GM12892 (cell line): ENCODE measurements around the gene MRGPRD.

Experiments
- DNase-seq: peaks from one replicate; pipeline ENCODE4 v3.0.0; 2011; ENCODE audit not compliant: insufficient read length
- FAIRE-seq: peaks from 2 replicates; lab custom pipeline; 2011; peaks lifted over from hg19 to GRCh38; lab: Jason Lieb, UNC
- POLR2A ChIP-seq: IDR thresholded peaks from 2 replicates; pipeline ENCODE4 v1.6.1; 2011; ENCODE audit warnings: low read depth, low read length, control low read depth
- POLR2AphosphoS5 ChIP-seq: IDR thresholded peaks from 2 replicates; pipeline ENCODE4 v1.6.1; 2011; ENCODE audit warnings: low read depth, low read length, control low read depth
- TAF1 ChIP-seq: IDR thresholded peaks from 2 replicates; pipeline ENCODE4 v1.6.1; 2011; ENCODE audit warnings: low read depth, mild to moderate bottlenecking, control low read depth, low read length, borderline replicate concordance

The MRGPRD gene

GRCh38 chr11:69012092-69013008 is 31.6 kb upstream of the MRGPRD start:
- DNase-seq (no peak), FAIRE-seq (no peak)
- TF ChIP-seq POLR2A (no peak), TAF1 (no peak), POLR2AphosphoS5 (no peak)

DNA sequence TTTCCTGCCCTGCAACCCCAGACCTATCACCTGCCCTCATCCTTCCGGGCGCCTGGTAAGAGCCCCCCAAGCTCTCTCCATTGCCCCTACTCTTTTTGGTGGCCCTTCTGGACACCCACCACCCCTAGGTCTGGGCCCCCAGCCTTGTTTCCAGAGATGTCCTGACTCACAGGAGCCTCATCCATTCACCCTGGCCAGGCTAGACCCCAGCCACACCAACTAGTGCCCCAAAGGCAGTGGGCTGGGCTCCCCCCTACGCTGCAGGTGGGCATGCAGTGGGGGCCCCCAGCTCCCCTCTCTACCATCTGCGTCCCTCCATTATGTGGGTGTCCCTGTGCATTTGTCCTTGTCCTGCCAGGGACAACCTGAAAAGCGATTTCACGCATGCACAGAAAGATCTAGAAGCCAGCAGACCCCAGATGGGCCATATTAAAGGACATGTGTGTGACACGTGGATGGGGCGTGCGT is 30.9 kb upstream of the MRGPRD start:
- FAIRE-seq (no peak), DNase-seq (no peak)

GRCh38 chr11:69010964-69011623 is 30.3 kb upstream of the MRGPRD start:
- FAIRE-seq, result no peak
- no peak for DNase-seq
- no peak for TF ChIP-seq TAF1
- TF ChIP-seq POLR2AphosphoS5, result no peak
- no peak for TF ChIP-seq POLR2A

More for the DNA sequence above, 30.9 kb upstream of the MRGPRD start:
- no peak for TF ChIP-seq POLR2A
- no peak for TF ChIP-seq TAF1
- TF ChIP-seq POLR2AphosphoS5, result no peak

DNA sequence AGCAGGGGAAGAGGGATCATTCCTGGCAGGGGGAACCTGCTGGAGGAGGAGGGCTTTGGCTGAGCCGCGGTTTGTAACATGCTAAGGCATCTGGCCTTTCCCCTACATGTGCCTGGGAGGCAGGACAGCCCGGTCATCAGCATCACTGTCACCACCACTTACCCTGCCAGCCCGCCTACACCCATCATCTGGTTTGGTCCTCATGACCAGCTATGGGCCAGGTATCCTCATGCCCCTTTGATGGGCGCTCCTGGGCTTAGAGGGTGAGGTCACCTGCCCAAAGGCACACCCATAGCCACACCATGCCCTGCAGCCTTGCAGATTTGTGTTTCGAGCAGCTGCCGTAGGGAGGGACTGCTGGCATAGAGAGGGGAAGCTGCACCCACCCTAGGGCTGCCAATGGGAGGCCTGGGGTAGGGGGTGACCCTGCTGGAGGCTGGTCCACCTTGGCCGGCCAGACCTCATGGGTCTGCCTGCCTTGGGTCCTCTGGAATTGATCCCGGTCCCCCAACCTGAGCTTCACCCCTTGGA is 29.6 kb upstream of the MRGPRD start:
- FAIRE-seq, result peak; percentile 17
- no peak for DNase-seq
- TF ChIP-seq POLR2AphosphoS5, result no peak
- no peak for TF ChIP-seq TAF1
- no peak for TF ChIP-seq POLR2A

DNA sequence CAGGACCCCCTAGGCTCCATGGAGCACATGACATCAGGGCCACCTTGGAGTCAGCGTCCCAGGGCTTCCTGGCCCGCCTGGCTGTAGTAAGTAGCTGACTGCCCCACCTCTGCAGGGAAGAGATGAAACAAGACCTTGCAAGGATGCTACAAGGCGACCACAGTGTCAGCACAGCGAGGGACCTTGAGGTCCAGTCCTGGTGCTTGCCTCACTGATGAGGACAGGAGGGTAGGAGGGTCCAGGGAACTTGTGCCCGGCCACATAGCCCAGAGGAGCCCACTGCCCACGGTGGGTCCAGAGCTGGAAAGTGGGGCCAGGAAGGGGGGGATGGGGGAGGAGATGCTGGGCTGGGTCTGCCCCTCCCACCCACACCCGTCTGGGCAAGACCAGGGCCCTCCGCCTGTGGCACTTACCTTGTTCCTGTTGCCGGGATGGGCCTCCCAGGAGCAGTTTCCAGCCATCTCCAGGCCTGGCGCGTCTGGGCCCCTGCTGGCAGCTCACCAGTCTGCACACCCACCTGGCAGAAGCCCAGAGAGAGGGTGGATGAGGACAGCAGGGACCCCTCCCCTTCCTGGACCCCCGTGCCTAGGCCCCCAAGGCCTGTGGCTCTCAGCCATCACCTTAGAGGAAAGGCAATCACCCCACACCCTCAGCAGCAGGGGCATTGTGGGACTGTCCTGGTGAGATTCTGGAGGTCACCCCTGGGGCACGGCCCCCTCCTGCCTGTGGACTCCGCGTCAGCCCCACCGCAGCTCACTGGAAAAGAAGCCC is 28.8 kb upstream of the MRGPRD start:
- DNase-seq (no peak), FAIRE-seq (no peak)
- TF ChIP-seq TAF1, result no peak
- no peak for TF ChIP-seq POLR2A
- no peak for TF ChIP-seq POLR2AphosphoS5

- TF ChIP-seq POLR2A (no peak), POLR2AphosphoS5 (no peak), TAF1 (no peak)
- DNase-seq (no peak), FAIRE-seq (no peak)
Measured at GRCh38 chr11:69008737-69009440, 28.1 kb upstream of the MRGPRD start.

- TF ChIP-seq TAF1, result no peak
- no peak for TF ChIP-seq POLR2A
- TF ChIP-seq POLR2AphosphoS5, result no peak
- FAIRE-seq (no peak), DNase-seq (no peak)
Measured at GRCh38 chr11:69007975-69008381, 27.2 kb upstream of the MRGPRD start.

DNA sequence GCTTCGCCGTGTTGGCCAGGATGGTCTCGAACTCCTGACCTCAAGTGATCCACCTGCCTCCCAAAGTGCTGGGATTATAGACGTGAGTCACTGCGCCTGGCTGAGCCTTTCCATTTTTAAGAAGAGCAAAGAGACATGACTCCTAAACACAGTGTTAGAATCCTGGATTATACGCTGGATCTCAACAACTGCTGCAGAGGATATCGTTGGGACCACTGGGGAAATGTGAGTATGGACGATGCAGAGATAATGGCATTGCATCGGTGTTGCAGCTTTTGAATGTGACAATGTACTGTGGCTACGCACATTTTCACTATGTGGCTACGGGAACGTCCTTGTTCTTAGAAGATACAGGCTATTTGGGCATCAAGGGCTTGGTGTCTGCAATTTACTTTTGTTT is 26.0 kb upstream of the MRGPRD start:
- no peak for FAIRE-seq
- DNase-seq, result no peak

GRCh38 chr11:69005631-69006368 is 25.0 kb upstream of the MRGPRD start:
- TF ChIP-seq POLR2AphosphoS5, result no peak
- no peak for TF ChIP-seq POLR2A
- no peak for TF ChIP-seq TAF1
- DNase-seq (no peak), FAIRE-seq (no peak)

More for the DNA sequence above, 26.0 kb upstream of the MRGPRD start:
- no peak for TF ChIP-seq POLR2AphosphoS5
- TF ChIP-seq POLR2A, result no peak
- TF ChIP-seq TAF1, result no peak
